Endodermal cell (in vitro differentiated cells): ENCODE results near the gene IL1RAPL2. TPM values are rescaled to one million over a fixed set of nuclear protein-coding genes. Genes with fewer than 3 reads are reported as not detected.
"Not testable (repeated sequence)": the region's sequence is repeated elsewhere in the genome, so short reads cannot be mapped to it uniquely, and the experiment has no call there.

Experiments
- DNase-seq: peaks from one replicate; pipeline ENCODE4 v3.0.0-alpha.2; 2017
- H3K27ac ChIP-seq: 2 replicates; pipeline ENCODE4 v1.5.1; 2013; ENCODE audit warnings: mild to moderate bottlenecking, low read depth, low read length, moderate library complexity
- H3K27me3 ChIP-seq: 2 replicates; pipeline ENCODE4 v1.6.1; 2013; ENCODE audit warnings: mild to moderate bottlenecking, low read length, moderate library complexity; ENCODE audit not compliant: insufficient read depth, control insufficient read depth, poor library complexity, severe bottlenecking
- H3K36me3 ChIP-seq: 2 replicates; pipeline ENCODE4 v1.7.0; 2013; ENCODE audit warnings: mild to moderate bottlenecking, low read length, moderate library complexity; ENCODE audit not compliant: control insufficient read depth, insufficient read depth
- H3K4me1 ChIP-seq: one replicate; pipeline ENCODE4 v1.7.0; 2013; ENCODE audit warnings: low read length; ENCODE audit not compliant: control insufficient read depth, insufficient read depth
- H3K4me3 ChIP-seq: 2 replicates; pipeline ENCODE4 v1.5.1; 2013; ENCODE audit warnings: mild to moderate bottlenecking, low read length, moderate library complexity
- H3K9ac ChIP-seq: 2 replicates; pipeline ENCODE4 v1.6.1; 2013; ENCODE audit warnings: mild to moderate bottlenecking, low read length, moderate library complexity; ENCODE audit not compliant: poor library complexity, severe bottlenecking; ENCODE audit errors: extremely low read depth
- H3K9me3 ChIP-seq: 2 replicates; pipeline ENCODE4 v1.6.1; 2013; ENCODE audit warnings: mild to moderate bottlenecking, low read length, moderate library complexity; ENCODE audit not compliant: control insufficient read depth
- H3K27ac Mint-ChIP-seq: 2 replicates; pipeline ENCODE4 v1.8.0; 2020; ENCODE audit warnings: mixed read lengths
- H3K27me3 Mint-ChIP-seq: 2 replicates; pipeline ENCODE4 v1.8.0; 2021; ENCODE audit warnings: mild to moderate bottlenecking, mixed read lengths; ENCODE audit not compliant: insufficient read depth
- H3K36me3 Mint-ChIP-seq: 2 replicates; pipeline ENCODE4 v1.8.0; 2020; ENCODE audit warnings: low read depth, mixed read lengths
- H3K4me1 Mint-ChIP-seq: 2 replicates; pipeline ENCODE4 v1.8.0; 2020; ENCODE audit warnings: mixed read lengths
- H3K4me3 Mint-ChIP-seq: 2 replicates; pipeline ENCODE4 v1.8.0; 2020; ENCODE audit warnings: mild to moderate bottlenecking, moderate library complexity, mixed read lengths
- H3K9me3 Mint-ChIP-seq: 2 replicates; pipeline ENCODE4 v1.8.0; 2020; ENCODE audit warnings: mild to moderate bottlenecking, mixed read lengths
- WGBS, 2 experiments: methylation state at CpG; one replicate each; pipeline versions ENCODE4 v1.1.5 to v1.1.7; 2013; ENCODE audit warnings: missing lambda C conversion rate in 2 of 2, mixed read lengths in 1 of 2; ENCODE audit not compliant: insufficient coverage in 1 of 2, insufficient read length in 1 of 2; 5-methylcytosine and 5-hydroxymethylcytosine counted together
- total RNA-seq, 2 donors: library from RNA; stranded (reverse); fragmentation: NEBNext Ultra II Directional in 1 of 2; extraction: Animal tissue kit (Norgen Biotek cat#: 25700) in 1 of 2; gene quantifications; 2 replicates in 1 of 2; 3 replicates in 1 of 2; pipeline ENCODE4 v1.2.1, GENCODE V29; 2021
- TF ChIP-seq, protein P1 (sequence below): fragments of 200-600 bp; sonication (generic); conservative IDR thresholded peaks from 2 replicates; pipeline ENCODE4 v1.5.0; 2021; ENCODE audit warnings: antibody characterized with exemption, mild to moderate bottlenecking

The IL1RAPL2 gene
- total RNA-seq, 2 donors from 2014 or later, result 0.13 TPM; not detected in 1

DNA sequence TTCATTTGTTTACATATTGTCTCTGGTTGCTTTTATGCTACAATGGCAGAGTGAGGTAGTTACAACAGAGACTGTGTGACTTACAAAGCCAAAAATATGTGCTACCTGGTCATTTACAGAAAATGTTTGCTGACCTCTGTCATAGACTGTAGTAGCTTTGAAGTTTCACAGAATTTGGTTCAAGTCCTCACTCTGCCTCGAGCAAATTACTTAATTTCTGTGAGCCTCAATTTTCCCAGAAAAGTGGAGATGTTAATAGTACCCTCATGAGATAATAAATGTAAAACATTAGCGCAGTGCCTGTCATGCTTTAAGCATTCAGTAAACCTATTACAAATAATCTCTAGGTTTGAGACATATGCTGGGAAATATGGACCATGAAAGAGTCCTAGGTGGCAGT lies 1237.9 kb downstream of the IL1RAPL2 start:
- H3K27ac Mint-ChIP-seq, result no peak overlapping the region
- TF ChIP-seq, protein P1, sequence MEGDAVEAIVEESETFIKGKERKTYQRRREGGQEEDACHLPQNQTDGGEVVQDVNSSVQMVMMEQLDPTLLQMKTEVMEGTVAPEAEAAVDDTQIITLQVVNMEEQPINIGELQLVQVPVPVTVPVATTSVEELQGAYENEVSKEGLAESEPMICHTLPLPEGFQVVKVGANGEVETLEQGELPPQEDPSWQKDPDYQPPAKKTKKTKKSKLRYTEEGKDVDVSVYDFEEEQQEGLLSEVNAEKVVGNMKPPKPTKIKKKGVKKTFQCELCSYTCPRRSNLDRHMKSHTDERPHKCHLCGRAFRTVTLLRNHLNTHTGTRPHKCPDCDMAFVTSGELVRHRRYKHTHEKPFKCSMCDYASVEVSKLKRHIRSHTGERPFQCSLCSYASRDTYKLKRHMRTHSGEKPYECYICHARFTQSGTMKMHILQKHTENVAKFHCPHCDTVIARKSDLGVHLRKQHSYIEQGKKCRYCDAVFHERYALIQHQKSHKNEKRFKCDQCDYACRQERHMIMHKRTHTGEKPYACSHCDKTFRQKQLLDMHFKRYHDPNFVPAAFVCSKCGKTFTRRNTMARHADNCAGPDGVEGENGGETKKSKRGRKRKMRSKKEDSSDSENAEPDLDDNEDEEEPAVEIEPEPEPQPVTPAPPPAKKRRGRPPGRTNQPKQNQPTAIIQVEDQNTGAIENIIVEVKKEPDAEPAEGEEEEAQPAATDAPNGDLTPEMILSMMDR, result no peak
- no peaks in the 10 kb centered on the region for H3K27me3 ChIP-seq
- no peak for DNase-seq
- no peak overlapping the region for H3K4me3 Mint-ChIP-seq
- H3K9ac ChIP-seq, result no peak overlapping the region
- H3K9me3 Mint-ChIP-seq, result peaks cover 50% of the 10 kb centered on the region
- H3K36me3 ChIP-seq, result no peaks in the 10 kb centered on the region
- 100% methylated on average over 1 of the region's 2 CpGs; no CpG with 5 or more reads in 1 of the 2 experiments for WGBS, 2 experiments
- H3K27ac ChIP-seq, result no peak overlapping the region
- no peaks in the 10 kb centered on the region for H3K4me1 Mint-ChIP-seq
- H3K36me3 Mint-ChIP-seq, result no peaks in the 10 kb centered on the region
- no peaks in the 10 kb centered on the region for H3K4me1 ChIP-seq
- no peaks in the 10 kb centered on the region for H3K27me3 Mint-ChIP-seq
- H3K4me3 ChIP-seq, result no peak overlapping the region
- H3K9me3 ChIP-seq, result no peaks in the 10 kb centered on the region

DNA sequence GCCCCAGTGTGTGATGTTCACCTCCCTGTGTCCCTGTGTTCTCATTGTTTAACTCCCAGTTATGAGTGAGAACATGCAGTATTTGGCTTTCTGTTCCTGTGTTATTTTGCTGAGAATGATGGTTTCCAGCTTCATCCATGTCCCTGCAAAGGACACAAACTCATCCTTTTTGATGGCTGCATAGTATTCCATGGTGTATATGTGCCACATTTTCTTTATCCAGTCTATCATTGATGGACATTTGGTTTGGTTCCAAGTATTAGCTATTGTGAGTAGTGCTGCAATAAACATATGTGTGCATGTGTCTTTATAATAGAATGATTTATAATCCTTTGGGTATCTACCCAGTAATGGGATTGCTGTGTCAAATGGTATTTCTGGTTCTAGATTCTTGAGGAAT lies 1239.7 kb downstream of the IL1RAPL2 start:
- not testable (repeated sequence) for H3K4me1 ChIP-seq, DNase-seq, H3K27ac ChIP-seq, H3K27me3 ChIP-seq, H3K9ac ChIP-seq, H3K4me3 Mint-ChIP-seq, H3K27me3 Mint-ChIP-seq, H3K27ac Mint-ChIP-seq, H3K36me3 Mint-ChIP-seq, H3K4me3 ChIP-seq, H3K9me3 ChIP-seq, H3K36me3 ChIP-seq, H3K4me1 Mint-ChIP-seq
- H3K9me3 Mint-ChIP-seq, result peaks cover 56% of the 10 kb centered on the region

DNA sequence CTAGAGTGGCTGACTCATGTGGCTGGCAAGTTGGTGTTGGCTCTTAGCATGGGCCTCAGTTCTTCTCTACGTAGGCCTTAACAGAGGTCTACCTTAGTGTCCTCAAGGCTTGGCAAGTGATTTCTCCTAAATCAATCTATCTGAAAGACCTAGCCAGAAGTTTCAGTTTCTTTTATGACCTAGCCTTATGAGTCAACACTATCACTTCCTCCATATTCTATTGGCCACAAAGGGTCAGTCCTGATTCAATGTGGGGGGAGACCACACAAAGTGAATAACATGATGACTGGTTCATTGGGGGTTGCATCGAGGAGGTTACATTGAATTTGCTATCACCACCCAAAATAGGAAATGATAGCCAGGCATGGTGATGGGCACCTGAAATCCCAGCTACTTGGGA lies 1250.5 kb downstream of the IL1RAPL2 start:
- WGBS, 2 experiments, result 75 to 86% methylated on average over 1 to 2 of the region's 2 CpGs

More for the DNA sequence above, 1250.5 kb downstream of the IL1RAPL2 start:
- TF ChIP-seq, protein P1, result no peak
- Histone ChIP-seq H3K27ac (no peak overlapping the region), H3K9ac (no peak overlapping the region), H3K4me1 (no peaks in the 10 kb centered on the region), H3K4me3 (no peak overlapping the region), H3K36me3 (no peaks in the 10 kb centered on the region), H3K27me3 (peaks cover 22% of the 10 kb centered on the region), H3K9me3 (no peaks in the 10 kb centered on the region)
- no peak for DNase-seq
- no peaks in the 10 kb centered on the region for H3K36me3 Mint-ChIP-seq
- no peak overlapping the region for H3K4me3 Mint-ChIP-seq
- no peak overlapping the region for H3K27ac Mint-ChIP-seq
- peaks cover 50% of the 10 kb centered on the region for H3K9me3 Mint-ChIP-seq
- peaks cover 14% of the 10 kb centered on the region for H3K27me3 Mint-ChIP-seq
- peaks cover 2% of the 10 kb centered on the region for H3K4me1 Mint-ChIP-seq
